Stimulated activated CD4-positive, alpha-beta T cell treated with anti-CD3 and anti-CD28 coated beads, Interleukin-1b, Interleukin-23, amount 100 ng/mL, for 4 hours (primary cell): Measurements from ENCODE around the gene THRB.

Experiments
- DNase-seq, 2 donors: peaks; one replicate each; pipeline ENCODE4 v3.0.0-alpha.2; 2020; ENCODE audit warnings: low read depth in 2 of 2

Gene THRB

DNA sequence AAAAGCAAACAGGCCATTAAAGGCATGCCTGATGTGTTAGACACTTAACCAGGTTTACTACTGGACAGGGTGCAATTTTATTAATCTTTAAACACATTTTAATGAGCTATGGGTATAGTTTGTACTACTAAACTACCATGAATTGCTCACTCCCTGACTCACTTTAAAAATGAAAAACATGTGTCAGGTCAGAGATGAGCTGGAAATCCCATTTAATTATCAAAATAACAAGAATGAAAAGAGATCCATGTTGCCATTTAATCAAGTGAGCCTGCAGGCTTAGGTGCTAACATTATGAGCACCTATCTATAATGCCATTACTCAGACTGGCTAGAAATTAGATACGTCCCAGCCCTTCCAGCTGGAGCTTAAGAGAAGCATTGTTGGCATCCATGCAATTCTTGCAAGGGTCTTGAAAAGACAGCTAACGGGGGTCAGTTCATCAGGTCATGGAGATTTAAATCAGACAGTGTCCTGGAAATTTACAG lies 224.4 kb downstream of the THRB start:
- DNase-seq = no peak

- no peak for DNase-seq
Measured at GRCh38 chr3:24264748-24265158, 229.9 kb downstream of the THRB start.

GRCh38 chr3:24264011-24264410 lies 230.6 kb downstream of the THRB start:
- no peak for DNase-seq

- no peak for DNase-seq
Measured at GRCh38 chr3:24263069-24263668, 231.5 kb downstream of the THRB start.

DNA sequence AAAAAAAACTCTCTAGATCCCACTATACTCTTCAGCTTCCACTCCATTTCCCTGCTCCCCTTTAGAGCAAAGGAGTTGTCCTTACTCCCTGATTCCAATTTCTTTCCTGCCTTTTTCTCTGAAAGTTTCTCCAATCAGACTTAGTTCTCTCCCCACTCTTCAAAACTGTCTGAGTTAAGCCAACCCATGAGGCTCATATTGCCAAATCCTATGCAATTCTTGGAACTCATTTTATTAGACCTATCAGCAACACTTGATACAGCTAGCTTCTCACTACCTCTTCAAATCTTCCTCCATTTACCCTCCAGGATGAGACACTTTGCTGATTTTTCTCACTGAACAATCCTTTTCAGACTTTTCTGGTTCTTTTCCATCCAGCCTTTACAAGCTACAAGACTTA lies 233.1 kb downstream of the THRB start:
- no peak for DNase-seq

DNA sequence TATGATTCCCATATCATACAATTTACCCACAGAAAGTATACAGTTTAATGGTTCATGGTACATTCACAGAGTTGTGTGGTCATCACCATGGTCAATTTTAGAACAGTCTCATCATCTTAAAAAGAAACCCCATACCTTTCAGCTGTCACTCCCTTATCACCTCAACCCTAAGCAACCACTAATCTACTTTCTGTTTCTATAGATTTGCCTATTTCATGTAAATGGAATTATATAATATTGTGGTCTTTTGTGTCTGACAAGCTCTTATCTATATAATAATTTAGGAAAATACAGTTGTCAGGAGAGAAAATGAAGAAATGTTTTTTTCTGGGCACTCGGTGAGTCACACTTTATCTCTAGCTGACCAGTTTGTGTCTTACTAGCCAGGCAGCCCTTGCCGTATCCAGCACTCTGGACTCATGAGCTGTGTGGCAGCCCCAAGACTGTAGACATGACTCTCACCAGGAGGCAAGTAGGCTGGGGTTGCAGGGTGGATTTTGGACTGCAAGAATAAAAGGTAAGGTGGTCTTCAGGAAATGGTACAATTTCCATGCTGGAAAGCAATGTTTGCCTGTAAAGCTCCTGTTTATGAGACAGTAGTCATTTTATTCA lies 234.6 kb downstream of the THRB start:
- DNase-seq = no peak

DNA sequence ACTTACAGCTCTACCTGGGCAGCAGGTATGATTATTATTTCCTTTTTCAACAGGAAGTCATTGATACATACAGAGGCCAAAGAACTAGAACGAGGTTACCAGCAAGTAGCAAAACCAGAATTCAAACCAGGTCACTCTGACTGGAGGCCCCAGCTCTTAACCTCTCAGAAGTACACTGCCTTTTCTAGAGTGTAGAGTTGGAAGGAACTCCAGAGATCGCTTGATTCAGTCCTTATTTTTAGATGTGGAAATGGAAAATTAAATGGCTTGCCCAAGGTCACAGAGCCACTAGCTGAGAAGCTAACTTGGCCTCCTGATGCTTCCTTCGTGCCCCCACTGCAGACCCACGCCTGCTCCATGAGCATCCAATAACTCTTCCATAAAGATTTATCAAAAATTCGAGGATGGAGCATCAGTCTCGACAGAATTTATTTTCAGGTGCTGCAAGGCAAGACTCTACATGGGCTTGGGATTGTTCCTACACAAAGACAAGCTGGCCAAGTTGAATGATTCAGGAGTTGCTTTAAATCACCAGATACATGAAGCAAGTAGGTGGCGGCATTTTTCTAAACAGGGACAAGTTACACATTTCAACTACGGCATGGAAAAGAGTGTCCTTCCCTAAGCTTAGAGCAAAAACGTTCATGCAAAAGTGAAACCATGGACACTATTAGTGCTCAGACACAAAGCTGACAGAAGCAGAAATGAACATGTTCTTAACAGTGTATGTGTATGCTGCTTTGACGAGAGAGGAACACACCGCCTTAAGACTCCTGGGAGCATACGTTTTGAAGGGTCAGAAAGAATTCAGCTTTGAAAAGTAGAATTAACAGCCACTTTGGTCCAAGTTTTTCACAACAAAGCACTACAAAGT lies 235.7 kb downstream of the THRB start:
- no peak for DNase-seq

GRCh38 chr3:24258260-24258659 lies 236.4 kb downstream of the THRB start:
- no peak for DNase-seq

DNA sequence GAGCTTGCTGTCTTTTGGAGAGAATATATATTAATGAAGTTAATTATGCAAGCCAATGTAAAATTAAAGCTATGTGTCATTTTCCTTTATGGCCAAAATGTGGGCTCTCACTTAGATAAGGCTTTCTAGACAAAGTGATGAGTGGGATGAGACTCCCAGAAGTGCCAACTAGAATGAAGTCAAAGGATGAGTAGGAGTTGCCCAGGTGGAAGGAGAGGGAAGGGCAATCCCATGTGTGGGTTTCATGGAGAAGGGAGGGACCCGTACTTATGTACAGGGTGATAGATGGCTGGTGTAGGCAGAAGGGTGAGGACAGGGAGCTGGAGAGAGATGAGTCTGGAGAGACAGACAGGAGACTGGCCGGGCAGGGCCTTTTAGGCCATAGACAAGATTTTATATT lies 239.2 kb downstream of the THRB start:
- no peak for DNase-seq

DNA sequence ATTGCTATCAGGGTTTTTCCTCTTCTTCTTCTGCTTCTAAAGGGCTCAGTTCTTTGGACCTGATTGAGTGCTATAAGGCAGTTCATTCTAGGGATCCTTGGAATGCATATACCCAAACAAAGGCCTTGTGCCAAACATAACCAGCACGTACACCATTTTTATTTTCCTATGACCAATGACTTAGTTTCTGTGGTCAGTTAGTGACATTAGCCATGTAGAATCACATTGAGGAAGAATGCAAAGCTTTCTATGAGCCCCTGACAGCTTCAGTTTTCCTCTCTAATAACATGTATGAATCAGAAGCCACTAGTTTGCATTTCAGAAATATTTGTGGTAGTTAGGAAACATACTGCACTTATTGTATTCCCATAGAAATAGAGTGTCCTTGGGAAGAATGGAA lies 240.0 kb downstream of the THRB start:
- DNase-seq = no peak

- no peak for DNase-seq
Measured at GRCh38 chr3:24253336-24253735, 241.3 kb downstream of the THRB start.

DNA sequence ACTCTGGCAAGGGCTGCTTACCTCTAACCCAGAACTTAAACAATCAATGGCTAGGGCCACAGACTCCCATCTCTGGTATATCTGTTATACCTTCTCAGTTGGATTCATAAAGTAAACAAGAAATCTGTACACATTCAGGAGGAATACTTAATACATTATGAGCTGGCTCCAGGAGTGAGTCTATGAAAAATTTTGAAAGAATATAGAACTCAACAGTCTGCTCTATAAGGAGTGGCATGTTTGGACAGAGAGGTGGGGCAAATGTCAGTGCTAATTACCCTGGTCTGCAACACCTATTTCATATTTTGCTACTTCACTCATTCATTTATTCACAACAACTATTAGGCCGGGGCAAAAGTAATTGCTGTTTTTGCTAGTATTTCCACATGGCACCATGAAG lies 245.1 kb downstream of the THRB start:
- no peak for DNase-seq

DNA sequence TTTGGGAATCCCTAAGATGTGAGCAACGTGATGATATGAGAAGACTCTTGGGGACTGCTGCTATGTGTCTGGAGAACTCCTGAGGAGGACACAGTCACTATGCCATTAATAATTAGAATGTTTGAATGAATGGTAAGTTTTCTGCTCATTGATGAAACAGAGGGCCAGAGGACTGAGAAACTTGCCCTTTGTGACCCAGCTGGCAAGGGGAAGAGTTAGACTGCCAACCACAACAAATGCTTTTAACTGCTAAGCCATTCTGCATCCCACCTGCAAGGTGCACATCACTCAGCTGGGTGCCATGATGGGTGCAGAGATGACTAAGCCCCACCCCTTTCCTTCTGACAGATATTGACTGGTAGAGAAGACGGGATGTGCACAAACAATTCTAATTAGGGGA lies 249.6 kb downstream of the THRB start:
- DNase-seq = no peak

DNA sequence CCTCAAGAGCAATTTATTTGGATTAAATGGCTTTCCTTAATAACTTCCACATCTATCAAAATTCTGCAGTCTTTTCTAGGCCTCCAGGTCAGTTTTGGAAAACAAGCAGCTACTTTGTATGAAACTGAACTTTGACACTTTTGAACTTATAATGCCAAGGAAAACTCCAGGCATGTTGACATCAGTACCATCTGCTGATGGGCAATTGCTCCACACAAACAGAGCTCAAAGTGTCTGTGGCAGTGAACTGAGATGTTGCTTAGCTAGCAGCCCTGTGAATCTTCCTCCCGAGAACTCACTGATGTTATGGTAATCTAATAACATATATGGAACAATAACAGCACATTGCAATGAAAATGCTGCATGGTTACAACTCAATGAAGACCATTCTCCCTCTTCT lies 250.2 kb downstream of the THRB start:
- no peak for DNase-seq

DNA sequence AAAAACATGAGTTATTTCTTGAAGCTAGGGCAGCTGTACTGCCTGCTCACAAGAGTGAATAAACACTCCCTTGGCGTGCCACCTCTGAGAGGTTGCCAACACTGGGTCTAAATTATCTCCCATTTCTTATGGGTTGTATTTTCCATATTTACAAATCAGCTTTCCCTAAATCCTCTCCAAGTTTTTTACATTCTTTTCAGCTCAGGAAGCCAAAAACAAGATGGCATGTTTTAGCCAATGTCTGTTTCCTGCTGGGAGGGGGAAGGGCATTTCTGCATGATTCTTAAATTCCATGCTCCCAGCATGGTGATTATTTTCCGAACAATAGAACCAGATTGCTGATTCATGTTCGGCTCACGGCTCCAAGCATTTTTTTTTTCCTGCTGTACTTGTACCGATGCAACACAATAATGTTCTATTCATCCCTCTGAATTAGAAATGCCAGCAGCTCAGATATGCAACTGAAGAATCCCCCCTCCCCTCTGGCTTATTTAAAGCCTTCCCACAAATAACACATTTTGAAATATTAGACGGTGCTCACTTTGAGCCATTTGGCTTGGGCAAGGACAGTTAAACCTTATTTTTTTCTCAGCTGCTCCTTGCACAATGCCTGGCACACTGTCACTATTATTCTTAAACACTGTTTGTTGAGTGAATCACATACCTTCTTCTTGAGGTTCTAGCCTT lies 252.5 kb downstream of the THRB start:
- no peak for DNase-seq

DNA sequence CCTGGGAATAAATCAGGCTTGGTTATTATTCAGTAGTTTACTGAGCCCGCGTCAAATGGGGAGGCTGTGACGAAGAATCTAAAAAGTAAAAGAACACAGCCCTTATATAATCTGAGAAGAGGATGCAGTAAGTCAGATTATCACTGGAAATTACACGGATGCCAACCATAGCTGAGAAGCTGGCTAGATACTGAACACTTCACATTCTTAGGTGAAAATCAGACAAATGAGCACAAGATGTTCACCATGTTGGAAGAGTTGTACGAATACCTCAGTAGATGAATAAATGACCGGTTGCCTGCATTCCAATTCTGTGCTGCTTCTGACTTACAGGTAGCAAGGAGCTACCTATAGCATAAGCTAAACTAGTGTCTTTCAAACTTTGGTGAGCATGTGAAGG lies 254.3 kb downstream of the THRB start:
- no peak for DNase-seq

DNA sequence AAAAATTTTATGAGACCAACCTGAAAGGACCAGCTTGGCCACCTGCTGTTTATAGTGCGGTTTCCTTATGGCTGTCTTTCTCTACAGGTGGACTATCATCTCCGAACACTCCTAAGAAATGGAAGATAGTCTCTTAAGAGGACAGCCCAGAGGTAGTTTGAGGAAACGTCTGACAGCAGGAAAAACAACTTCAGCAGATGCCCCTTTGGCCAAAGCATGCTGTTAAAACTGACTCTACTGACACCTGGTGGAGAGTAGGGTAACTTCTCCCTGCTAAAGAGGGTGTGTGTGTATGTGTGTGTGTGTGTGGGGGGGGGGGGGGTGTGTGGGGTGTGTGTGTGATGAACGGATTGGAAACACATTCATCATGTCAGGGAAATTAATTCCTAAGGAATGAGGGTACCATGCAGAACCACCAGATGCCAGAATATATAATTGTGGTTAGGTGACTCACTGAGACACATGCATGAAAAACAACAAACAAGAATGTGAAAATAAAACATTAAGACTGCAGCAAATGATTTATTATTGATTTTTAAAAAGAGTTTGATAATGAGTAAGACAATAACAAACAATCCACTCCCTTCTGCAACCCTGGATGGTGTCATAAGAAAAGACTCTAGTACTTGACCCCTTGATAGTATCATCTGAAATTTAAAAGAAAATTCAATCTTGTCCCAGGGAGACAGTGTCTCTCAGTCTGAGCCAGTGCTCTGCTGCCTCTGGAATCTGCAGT lies 256.5 kb downstream of the THRB start:
- no peak for DNase-seq

- DNase-seq = no peak
Measured at GRCh38 chr3:24235121-24235520, 259.5 kb downstream of the THRB start.

- no peak for DNase-seq
Measured at GRCh38 chr3:24232784-24233183, 261.9 kb downstream of the THRB start.

- no peak for DNase-seq
Measured at GRCh38 chr3:24229468-24230221, 265.0 kb downstream of the THRB start.

DNA sequence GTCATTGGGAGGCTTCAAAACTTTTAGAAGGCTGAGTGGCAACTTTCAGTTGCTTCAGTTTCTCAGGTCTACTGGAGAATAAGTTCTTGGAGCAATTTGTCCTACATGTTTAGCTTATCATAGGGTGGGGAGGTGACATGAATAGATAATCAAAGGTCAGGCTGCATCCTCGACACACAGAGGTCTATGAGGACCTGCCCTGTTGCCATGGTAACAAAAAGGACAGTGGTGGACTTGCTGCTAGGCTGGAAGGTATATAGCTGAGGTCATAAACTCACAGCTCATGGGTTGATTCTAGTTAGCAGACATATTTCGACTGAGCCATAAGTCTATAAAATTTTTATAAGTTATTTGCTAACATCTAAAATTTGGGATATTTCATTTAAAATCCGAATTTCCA lies 267.0 kb downstream of the THRB start:
- DNase-seq = no peak
